ENCODE results near the gene ZDHHC1. TPM values are rescaled to one million over a fixed set of nuclear protein-coding genes. Genes with fewer than 3 reads are reported as not detected.

The ZDHHC1 gene
- total RNA-seq, 1 donor from 2014 or later = 4.6 TPM

GRCh38 chr16:67409631-67410030, 6.6 kb downstream of the ZDHHC1 start:
- H3K4me3 Mint-ChIP-seq (ENCODE audit: unreplicated experiment) = no peak overlapping the region
- H3K36me3 Mint-ChIP-seq (ENCODE audit: unreplicated experiment) = no peaks in the 10 kb centered on the region
- no peak for DNase-seq
- peaks cover 2% of the 10 kb centered on the region for H3K9me3 Mint-ChIP-seq (ENCODE audit: unreplicated experiment)
- no peak for TF ChIP-seq CTCF (IDR thresholded peaks at IDR 0.05; ENCODE audit: partially characterized antibody, unreplicated experiment)
- peak overlapping the region; percentile 82 for H3K27ac Mint-ChIP-seq (ENCODE audit: unreplicated experiment)
- peaks cover 2% of the 10 kb centered on the region for H3K27me3 Mint-ChIP-seq (ENCODE audit: unreplicated experiment)
- H3K4me1 Mint-ChIP-seq (ENCODE audit: low read depth, unreplicated experiment) = peaks cover 2% of the 10 kb centered on the region

- no peak for DNase-seq
- no peak for TF ChIP-seq CTCF (IDR thresholded peaks at IDR 0.05; ENCODE audit: partially characterized antibody, unreplicated experiment)
- Mint-ChIP-seq H3K27ac (ENCODE audit: unreplicated experiment) (no peak overlapping the region), H3K4me3 (ENCODE audit: unreplicated experiment) (no peak overlapping the region), H3K36me3 (ENCODE audit: unreplicated experiment) (no peaks in the 10 kb centered on the region), H3K27me3 (ENCODE audit: unreplicated experiment) (peaks cover 6% of the 10 kb centered on the region), H3K4me1 (ENCODE audit: low read depth, unreplicated experiment) (peaks cover 2% of the 10 kb centered on the region), H3K9me3 (ENCODE audit: unreplicated experiment) (peaks cover 2% of the 10 kb centered on the region)
These were observed 8.4 kb downstream of the ZDHHC1 start for GRCh38 chr16:67407788-67408452.

- DNase-seq = no peak
- H3K27ac Mint-ChIP-seq (ENCODE audit: unreplicated experiment) = no peak overlapping the region
- peaks cover 2% of the 10 kb centered on the region for H3K4me1 Mint-ChIP-seq (ENCODE audit: low read depth, unreplicated experiment)
- no peak overlapping the region for H3K4me3 Mint-ChIP-seq (ENCODE audit: unreplicated experiment)
- H3K36me3 Mint-ChIP-seq (ENCODE audit: unreplicated experiment) = no peaks in the 10 kb centered on the region
- H3K27me3 Mint-ChIP-seq (ENCODE audit: unreplicated experiment) = peaks cover 7% of the 10 kb centered on the region
- peaks cover 2% of the 10 kb centered on the region for H3K9me3 Mint-ChIP-seq (ENCODE audit: unreplicated experiment)
- no peak for TF ChIP-seq CTCF (IDR thresholded peaks at IDR 0.05; ENCODE audit: partially characterized antibody, unreplicated experiment)
These were observed 9.0 kb downstream of the ZDHHC1 start for GRCh38 chr16:67407176-67407787.

- peaks cover 8% of the 10 kb centered on the region for H3K27me3 Mint-ChIP-seq (ENCODE audit: unreplicated experiment)
- peaks cover 2% of the 10 kb centered on the region for H3K4me1 Mint-ChIP-seq (ENCODE audit: low read depth, unreplicated experiment)
- no peak for TF ChIP-seq CTCF (IDR thresholded peaks at IDR 0.05; ENCODE audit: partially characterized antibody, unreplicated experiment)
- H3K4me3 Mint-ChIP-seq (ENCODE audit: unreplicated experiment) = no peak overlapping the region
- H3K27ac Mint-ChIP-seq (ENCODE audit: unreplicated experiment) = no peak overlapping the region
- H3K9me3 Mint-ChIP-seq (ENCODE audit: unreplicated experiment) = peaks cover 2% of the 10 kb centered on the region
- DNase-seq = no peak
- H3K36me3 Mint-ChIP-seq (ENCODE audit: unreplicated experiment) = no peaks in the 10 kb centered on the region
These were observed 9.9 kb downstream of the ZDHHC1 start for GRCh38 chr16:67406111-67406971.
